H1 (cell line): Measurements from ENCODE around the gene RNF38. TPM values are rescaled to one million over a fixed set of nuclear protein-coding genes. Genes with fewer than 3 reads are reported as not detected.

Experiments used
- EGR1 ChIP-seq: IDR thresholded peaks from 2 replicates; pipeline ENCODE4 v1.6.1; 2011; ENCODE audit warnings: low read depth, low read length, borderline replicate concordance
- polyA plus RNA-seq, 7 experiments: library from polyadenylated mRNA; depleted of rRNA in 3 of 7; stranded (reverse) in 5 of 7; unstranded in 2 of 7; fragments of >200 nt in 5 of 7; fragments of 200-250 nt in 2 of 7; gene quantifications; 1 replicate in 5 of 7; 2 replicates in 1 of 7; 4 replicates in 1 of 7; pipeline versions ENCODE4 v1.2.1 to v1.2.3, GENCODE V29; 2011 to 2013; ENCODE audit warnings: missing spikeins in 2 of 7, mixed read lengths in 2 of 7
- total RNA-seq: library from RNA; stranded (reverse); fragmentation: NEBNext Ultra II Directional; extraction: Animal tissue kit (Norgen Biotek cat#: 25700); gene quantifications from 2 replicates; pipeline ENCODE4 v1.2.1, GENCODE V29; 2021

The RNF38 gene
- total and polyA plus RNA-seq, 2 of the 8 experiments (the other 6 are each of a cell fraction or from before 2014, with no cell fraction given) = 54.9 to 60.9 TPM

GRCh38 chr9:36364577-36364976 is 35.5 kb downstream of the RNF38 start (continued):
- no peak for TF ChIP-seq EGR1
